ENCODE measurements around the gene ANLN. TPM values are rescaled to one million over a fixed set of nuclear protein-coding genes. Genes with fewer than 3 reads are reported as not detected.

Gene ANLN
- total RNA-seq, 1 experiment from 2014 or later: 81.1 TPM

DNA sequence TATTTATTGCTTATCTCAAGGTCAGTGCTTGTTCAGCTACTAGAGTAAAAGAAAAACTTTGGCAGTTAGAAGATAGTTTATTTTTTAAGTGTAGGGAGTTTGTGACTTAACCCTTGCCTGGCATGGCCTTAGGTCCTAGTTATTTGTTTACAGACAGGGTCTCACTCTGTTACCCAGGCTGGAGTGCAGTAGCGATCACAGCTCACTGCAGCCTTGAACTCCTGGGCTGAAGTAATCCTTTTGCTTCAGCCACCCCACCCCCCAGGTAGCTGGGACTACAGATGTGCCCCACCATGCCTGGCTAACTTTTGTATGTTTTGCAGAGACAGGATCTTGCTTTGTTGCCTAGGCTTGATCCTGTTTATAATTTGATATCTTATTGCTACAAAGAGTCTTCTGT lies 4.2 kb downstream of the ANLN start:
- Mint-ChIP-seq H3K4me3 (no peak overlapping the region), H3K36me3 (peaks cover 41% of the 10 kb centered on the region), H3K27me3 (ENCODE audit: low read depth) (no peaks in the 10 kb centered on the region), H3K4me1 (peaks cover 37% of the 10 kb centered on the region), H3K9me3 (peaks cover 18% of the 10 kb centered on the region), H3K27ac (peak overlapping the region; percentile 61)
- TF ChIP-seq STAT6 (CRISPR knock-in tag; conservative IDR thresholded peaks at IDR 0.05; ENCODE audit: low read depth) (no peak), ZNF138 (CRISPR knock-in tag; conservative IDR thresholded peaks at IDR 0.05) (no peak), ZNF512 (CRISPR knock-in tag; IDR thresholded peaks at IDR 0.05; ENCODE audit: borderline replicate concordance) (no peak)
- TF ChIP-seq, protein P1, sequence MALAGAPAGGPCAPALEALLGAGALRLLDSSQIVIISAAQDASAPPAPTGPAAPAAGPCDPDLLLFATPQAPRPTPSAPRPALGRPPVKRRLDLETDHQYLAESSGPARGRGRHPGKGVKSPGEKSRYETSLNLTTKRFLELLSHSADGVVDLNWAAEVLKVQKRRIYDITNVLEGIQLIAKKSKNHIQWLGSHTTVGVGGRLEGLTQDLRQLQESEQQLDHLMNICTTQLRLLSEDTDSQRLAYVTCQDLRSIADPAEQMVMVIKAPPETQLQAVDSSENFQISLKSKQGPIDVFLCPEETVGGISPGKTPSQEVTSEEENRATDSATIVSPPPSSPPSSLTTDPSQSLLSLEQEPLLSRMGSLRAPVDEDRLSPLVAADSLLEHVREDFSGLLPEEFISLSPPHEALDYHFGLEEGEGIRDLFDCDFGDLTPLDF (CRISPR knock-in tag; IDR thresholded peaks at IDR 0.05): no peak
- TF ChIP-seq, protein P2, sequence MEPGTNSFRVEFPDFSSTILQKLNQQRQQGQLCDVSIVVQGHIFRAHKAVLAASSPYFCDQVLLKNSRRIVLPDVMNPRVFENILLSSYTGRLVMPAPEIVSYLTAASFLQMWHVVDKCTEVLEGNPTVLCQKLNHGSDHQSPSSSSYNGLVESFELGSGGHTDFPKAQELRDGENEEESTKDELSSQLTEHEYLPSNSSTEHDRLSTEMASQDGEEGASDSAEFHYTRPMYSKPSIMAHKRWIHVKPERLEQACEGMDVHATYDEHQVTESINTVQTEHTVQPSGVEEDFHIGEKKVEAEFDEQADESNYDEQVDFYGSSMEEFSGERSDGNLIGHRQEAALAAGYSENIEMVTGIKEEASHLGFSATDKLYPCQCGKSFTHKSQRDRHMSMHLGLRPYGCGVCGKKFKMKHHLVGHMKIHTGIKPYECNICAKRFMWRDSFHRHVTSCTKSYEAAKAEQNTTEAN (CRISPR knock-in tag; IDR thresholded peaks at IDR 0.05): no peak
- DNase-seq (ENCODE audit: low spot score) (no peak), ATAC-seq (no peak)
- CTCF ChIA-PET: interaction anchor here (0.6 to 2.0 kb wide), 5 partner anchors 26 to 808 kb away, joined by 3 to 9 read pairs (median 3); a partner anchor contains a TSS
- POLR2A ChIA-PET: interaction anchor here (1.2 kb wide), 1 partner anchor 12 kb away, joined by 4 read pairs; no protein-coding TSS in a partner anchor

GRCh38 chr7:36395171-36395894 lies 5.7 kb downstream of the ANLN start:
- H3K36me3 Mint-ChIP-seq: peaks cover 55% of the 10 kb centered on the region
- ATAC-seq (no peak), DNase-seq (ENCODE audit: low spot score) (no peak)
- ChIA-PET POLR2A (no interaction called here), CTCF (no interaction called here)
- no peaks in the 10 kb centered on the region for H3K27me3 Mint-ChIP-seq (ENCODE audit: low read depth)
- peaks cover 18% of the 10 kb centered on the region for H3K9me3 Mint-ChIP-seq
- H3K4me3 Mint-ChIP-seq: no peak overlapping the region
- H3K4me1 Mint-ChIP-seq: peaks cover 37% of the 10 kb centered on the region
- no peak overlapping the region for H3K27ac Mint-ChIP-seq
- TF ChIP-seq, protein P3, sequence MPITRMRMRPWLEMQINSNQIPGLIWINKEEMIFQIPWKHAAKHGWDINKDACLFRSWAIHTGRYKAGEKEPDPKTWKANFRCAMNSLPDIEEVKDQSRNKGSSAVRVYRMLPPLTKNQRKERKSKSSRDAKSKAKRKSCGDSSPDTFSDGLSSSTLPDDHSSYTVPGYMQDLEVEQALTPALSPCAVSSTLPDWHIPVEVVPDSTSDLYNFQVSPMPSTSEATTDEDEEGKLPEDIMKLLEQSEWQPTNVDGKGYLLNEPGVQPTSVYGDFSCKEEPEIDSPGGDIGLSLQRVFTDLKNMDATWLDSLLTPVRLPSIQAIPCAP (CRISPR knock-in tag; IDR thresholded peaks at IDR 0.05): no peak
- no peak for TF ChIP-seq RELA (CRISPR knock-in tag; IDR thresholded peaks at IDR 0.05; ENCODE audit: borderline replicate concordance)
- TF ChIP-seq FOXP1 (CRISPR knock-in tag; IDR thresholded peaks at IDR 0.05; ENCODE audit: borderline replicate concordance): no peak
- no peak for TF ChIP-seq ZNF671 (CRISPR knock-in tag; IDR thresholded peaks at IDR 0.05)
- TF ChIP-seq, protein P4, sequence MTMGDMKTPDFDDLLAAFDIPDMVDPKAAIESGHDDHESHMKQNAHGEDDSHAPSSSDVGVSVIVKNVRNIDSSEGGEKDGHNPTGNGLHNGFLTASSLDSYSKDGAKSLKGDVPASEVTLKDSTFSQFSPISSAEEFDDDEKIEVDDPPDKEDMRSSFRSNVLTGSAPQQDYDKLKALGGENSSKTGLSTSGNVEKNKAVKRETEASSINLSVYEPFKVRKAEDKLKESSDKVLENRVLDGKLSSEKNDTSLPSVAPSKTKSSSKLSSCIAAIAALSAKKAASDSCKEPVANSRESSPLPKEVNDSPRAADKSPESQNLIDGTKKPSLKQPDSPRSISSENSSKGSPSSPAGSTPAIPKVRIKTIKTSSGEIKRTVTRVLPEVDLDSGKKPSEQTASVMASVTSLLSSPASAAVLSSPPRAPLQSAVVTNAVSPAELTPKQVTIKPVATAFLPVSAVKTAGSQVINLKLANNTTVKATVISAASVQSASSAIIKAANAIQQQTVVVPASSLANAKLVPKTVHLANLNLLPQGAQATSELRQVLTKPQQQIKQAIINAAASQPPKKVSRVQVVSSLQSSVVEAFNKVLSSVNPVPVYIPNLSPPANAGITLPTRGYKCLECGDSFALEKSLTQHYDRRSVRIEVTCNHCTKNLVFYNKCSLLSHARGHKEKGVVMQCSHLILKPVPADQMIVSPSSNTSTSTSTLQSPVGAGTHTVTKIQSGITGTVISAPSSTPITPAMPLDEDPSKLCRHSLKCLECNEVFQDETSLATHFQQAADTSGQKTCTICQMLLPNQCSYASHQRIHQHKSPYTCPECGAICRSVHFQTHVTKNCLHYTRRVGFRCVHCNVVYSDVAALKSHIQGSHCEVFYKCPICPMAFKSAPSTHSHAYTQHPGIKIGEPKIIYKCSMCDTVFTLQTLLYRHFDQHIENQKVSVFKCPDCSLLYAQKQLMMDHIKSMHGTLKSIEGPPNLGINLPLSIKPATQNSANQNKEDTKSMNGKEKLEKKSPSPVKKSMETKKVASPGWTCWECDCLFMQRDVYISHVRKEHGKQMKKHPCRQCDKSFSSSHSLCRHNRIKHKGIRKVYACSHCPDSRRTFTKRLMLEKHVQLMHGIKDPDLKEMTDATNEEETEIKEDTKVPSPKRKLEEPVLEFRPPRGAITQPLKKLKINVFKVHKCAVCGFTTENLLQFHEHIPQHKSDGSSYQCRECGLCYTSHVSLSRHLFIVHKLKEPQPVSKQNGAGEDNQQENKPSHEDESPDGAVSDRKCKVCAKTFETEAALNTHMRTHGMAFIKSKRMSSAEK (CRISPR knock-in tag; IDR thresholded peaks at IDR 0.05; ENCODE audit: borderline replicate concordance): no peak
- no peak for TF ChIP-seq SOX15 (CRISPR knock-in tag; IDR thresholded peaks at IDR 0.05)

Data from WTC11 (cell line).